Activated CD8-positive, alpha-beta T cell treated with anti-CD3 and anti-CD28 coated beads for 36 hours (primary cell): ENCODE data around the gene LRWD1. TPM values are rescaled to one million over a fixed set of nuclear protein-coding genes. Genes with fewer than 3 reads are reported as not detected.

Source experiments
- ATAC-seq: fragments of 200-7000 bp; cut with Tn5 transposase; one replicate; pipeline ENCODE4 v1.10.0; 2021; ENCODE audit warnings: mild to moderate bottlenecking, moderate library complexity
- CTCF ChIA-PET: fragments of 350-600 bp; sonication (Branson Sonifier 250); formaldehyde crosslinking; loops from one replicate; lab custom pipeline; 2021; ENCODE audit warnings: antibody characterized with exemption; lab: Charles Lee
- POLR2A ChIA-PET: fragments of 350-600 bp; sonication (Branson Sonifier 250); formaldehyde crosslinking; loops from one replicate; lab custom pipeline; 2021; ENCODE audit warnings: antibody characterized with exemption; lab: Charles Lee
- DNase-seq: peaks from one replicate; pipeline ENCODE4 v3.0.0-alpha.2; 2020
- H3K27ac Mint-ChIP-seq: one replicate; pipeline ENCODE4 v1.8.0; 2021; ENCODE audit warnings: mild to moderate bottlenecking, mixed read lengths
- H3K27me3 Mint-ChIP-seq: one replicate; pipeline ENCODE4 v1.8.0; 2021; ENCODE audit warnings: mixed read lengths
- H3K36me3 Mint-ChIP-seq: one replicate; pipeline ENCODE4 v1.8.0; 2021; ENCODE audit warnings: low read depth, mixed read lengths
- H3K4me1 Mint-ChIP-seq: one replicate; pipeline ENCODE4 v1.8.0; 2021; ENCODE audit warnings: low read depth, mixed read lengths
- H3K4me3 Mint-ChIP-seq: one replicate; pipeline ENCODE4 v1.8.0; 2021; ENCODE audit warnings: mild to moderate bottlenecking, moderate library complexity, mixed read lengths
- H3K9me3 Mint-ChIP-seq: one replicate; pipeline ENCODE4 v1.8.0; 2021; ENCODE audit warnings: mixed read lengths
- CTCF ChIP-seq: fragments of 200-600 bp; IDR thresholded peaks from one replicate; pipeline ENCODE4 v1.8.0; 2022; ENCODE audit warnings: antibody characterized with exemption, mild to moderate bottlenecking
- intact Hi-C: fragments of 100-400 bp; cut with micrococcal nuclease; formaldehyde crosslinking; loops from one replicate; pipeline ENCODE4 v1.10.0; 2022
- total RNA-seq, 2 experiments: library from RNA; stranded (reverse); gene quantifications; one replicate each; pipeline ENCODE4 v1.2.3, GENCODE V29; 2021

The LRWD1 gene
- total RNA-seq, 2 experiments from 2014 or later = 12.3 to 12.7 TPM

GRCh38 chr7:102460467-102460866 lies 4.3 kb upstream of the LRWD1 start:
- H3K27me3 Mint-ChIP-seq = no peaks in the 10 kb centered on the region
- H3K27ac Mint-ChIP-seq = no peak overlapping the region

GRCh38 chr7:102463841-102464576 lies 775 bp upstream of the LRWD1 start:
- ATAC-seq (peak; percentile 1), DNase-seq (peak; percentile 29)
- POLR2A ChIA-PET = interaction anchor here (0.5 to 3.5 kb wide), 10 partner anchors 10 to 176 kb away, joined by 3 to 17 read pairs (median 3); partner anchors contain the start of gene PRKRIP1
- Mint-ChIP-seq H3K27me3 (no peaks in the 10 kb centered on the region), H3K4me1 (peaks cover 30% of the 10 kb centered on the region), H3K4me3 (peak overlapping the region; percentile 94), H3K9me3 (no peaks in the 10 kb centered on the region), H3K36me3 (peaks cover 4% of the 10 kb centered on the region), H3K27ac (peak overlapping the region; percentile 86)
- CTCF ChIA-PET = interaction anchor here (0.7 to 2.1 kb wide), 6 partner anchors 29 to 68 kb away, joined by 3 to 8 read pairs (median 3); partner anchors contain the start of gene PRKRIP1
- intact Hi-C loops = loop anchor here (5.0 kb wide), 1 partner anchor 52 kb away; no protein-coding TSS in a partner anchor
- no peak for TF ChIP-seq CTCF

More at GRCh38 chr7:102460467-102460866, 4.3 kb upstream of the LRWD1 start:
- Mint-ChIP-seq H3K4me3 (no peak overlapping the region), H3K4me1 (peaks cover 17% of the 10 kb centered on the region), H3K36me3 (peaks cover 4% of the 10 kb centered on the region), H3K9me3 (no peaks in the 10 kb centered on the region)
- DNase-seq (no peak), ATAC-seq (no peak)
- intact Hi-C loops = loop anchor here (5.0 kb wide), 1 partner anchor 48 kb away; no protein-coding TSS in a partner anchor
- no peak for TF ChIP-seq CTCF
- CTCF ChIA-PET = interaction anchor here (0.8 kb wide), 1 partner anchor 48 kb away, joined by 3 read pairs; no protein-coding TSS in a partner anchor
- POLR2A ChIA-PET = no interaction called here

- peak overlapping the region; percentile 94 for H3K4me3 Mint-ChIP-seq
- intact Hi-C loops = no loop called here
- ATAC-seq (no peak), DNase-seq (no peak)
- peaks cover 4% of the 10 kb centered on the region for H3K36me3 Mint-ChIP-seq
- no peaks in the 10 kb centered on the region for H3K27me3 Mint-ChIP-seq
- no peak overlapping the region for H3K27ac Mint-ChIP-seq
- H3K9me3 Mint-ChIP-seq = no peaks in the 10 kb centered on the region
- POLR2A ChIA-PET = interaction anchor here (0.8 to 3.5 kb wide), 3 partner anchors 12 to 70 kb away, joined by 4 to 17 read pairs (median 11); partner anchors contain the start of gene PRKRIP1
- CTCF ChIA-PET = interaction anchor here (1.2 to 2.6 kb wide), 5 partner anchors 16 to 54 kb away, joined by 3 to 9 read pairs (median 6); partner anchors contain the start of gene ORAI2
- peaks cover 26% of the 10 kb centered on the region for H3K4me1 Mint-ChIP-seq
- no peak for TF ChIP-seq CTCF
These were observed 1.3 kb downstream of the LRWD1 start for GRCh38 chr7:102466097-102466496.

- DNase-seq = no peak
- Mint-ChIP-seq H3K27me3 (no peaks in the 10 kb centered on the region), H3K4me1 (peaks cover 20% of the 10 kb centered on the region), H3K36me3 (peaks cover 9% of the 10 kb centered on the region), H3K9me3 (no peaks in the 10 kb centered on the region), H3K27ac (no peak overlapping the region), H3K4me3 (no peak overlapping the region)
- CTCF ChIA-PET = interaction anchor here (0.6 to 2.6 kb wide), 6 partner anchors 18 to 57 kb away, joined by 3 to 9 read pairs (median 6); partner anchors contain the start of gene ORAI2
- intact Hi-C loops = no loop called here
- TF ChIP-seq CTCF = no peak
- POLR2A ChIA-PET = interaction anchor here (0.9 to 1.2 kb wide), 2 partner anchors 11 to 184 kb away, joined by 3 read pairs; no protein-coding TSS in a partner anchor
- no peak for ATAC-seq
These were observed 3.0 kb downstream of the LRWD1 start for GRCh38 chr7:102467581-102468477.
